ENCODE results near the gene DIAPH3. TPM values are rescaled to one million over a fixed set of nuclear protein-coding genes. Genes with fewer than 3 reads are reported as not detected.

DIAPH3 gene
- total and polyA plus RNA-seq, 2 of the 8 experiments (the other 6 are each of a cell fraction or from before 2014, with no cell fraction given), result 8.0 to 30.8 TPM

- H2BK5ac ChIP-seq (ENCODE audit: low read depth, low read length), result no peak overlapping the region
- no peak for DNase-seq (ENCODE audit: low read depth in 1 of 2, low spot score in 2 of 2)
- no peak overlapping the region for H3K14ac ChIP-seq (ENCODE audit: insufficient read length)
- TF ChIP-seq YY1 (IDR thresholded peaks at IDR 0.05; ENCODE audit: low read depth, low read length) (no peak), ZNF274 (IDR thresholded peaks at IDR 0.05; ENCODE audit: borderline replicate concordance, extremely low read depth, low read length) (no peak), CBX8 (IDR thresholded peaks at IDR 0.05; ENCODE audit: borderline replicate concordance, low read depth, low read length) (no peak), KDM1A (IDR thresholded peaks at IDR 0.05; ENCODE audit: borderline replicate concordance, low read length) (no peak), SAP30 (IDR thresholded peaks at IDR 0.05; ENCODE audit: insufficient read depth, insufficient replicate concordance, low read length) (no peak), SRF (IDR thresholded peaks at IDR 0.05; ENCODE audit: low read depth, low read length) (no peak), CEBPB (IDR thresholded peaks at IDR 0.05; ENCODE audit: low read depth, low read length) (no peak), FOSL1 (IDR thresholded peaks at IDR 0.05; ENCODE audit: insufficient read depth, low read depth, low read length) (no peak)
- TF ChIP-seq, protein P1, sequence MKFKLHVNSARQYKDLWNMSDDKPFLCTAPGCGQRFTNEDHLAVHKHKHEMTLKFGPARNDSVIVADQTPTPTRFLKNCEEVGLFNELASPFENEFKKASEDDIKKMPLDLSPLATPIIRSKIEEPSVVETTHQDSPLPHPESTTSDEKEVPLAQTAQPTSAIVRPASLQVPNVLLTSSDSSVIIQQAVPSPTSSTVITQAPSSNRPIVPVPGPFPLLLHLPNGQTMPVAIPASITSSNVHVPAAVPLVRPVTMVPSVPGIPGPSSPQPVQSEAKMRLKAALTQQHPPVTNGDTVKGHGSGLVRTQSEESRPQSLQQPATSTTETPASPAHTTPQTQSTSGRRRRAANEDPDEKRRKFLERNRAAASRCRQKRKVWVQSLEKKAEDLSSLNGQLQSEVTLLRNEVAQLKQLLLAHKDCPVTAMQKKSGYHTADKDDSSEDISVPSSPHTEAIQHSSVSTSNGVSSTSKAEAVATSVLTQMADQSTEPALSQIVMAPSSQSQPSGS (IDR thresholded peaks at IDR 0.05; ENCODE audit: low read length), result no peak
- no peak overlapping the region for H2BK120ac ChIP-seq (replicated peaks; ENCODE audit: low read depth, low read length)
- no peaks in the 10 kb centered on the region for H3K27me3 ChIP-seq (replicated peaks in 1 of 4; ENCODE audit: control insufficient read depth in 3 of 4, extremely low read depth in 1 of 4, insufficient read depth in 3 of 4, low read length in 3 of 4)
- no peak overlapping the region for H3K27ac ChIP-seq (ENCODE audit: low read depth, low read length)
- H3K23ac ChIP-seq (ENCODE audit: insufficient read length), result no peak overlapping the region
- no peaks in the 10 kb centered on the region for H3K36me3 ChIP-seq (ENCODE audit: control insufficient read depth in 2 of 4, insufficient read depth in 4 of 4, low read length in 3 of 4)
- no peaks in the 10 kb centered on the region for H3K79me1 ChIP-seq (ENCODE audit: low read depth, low read length)
- H4K5ac ChIP-seq (ENCODE audit: insufficient read length, low read depth, low read length), result no peak overlapping the region
- peaks cover 0 to 6% (median 0%) of the 10 kb centered on the region in 4 experiments; a peak in 1 of 7 replicates for H3K4me1 ChIP-seq (replicated peaks in 1 of 4; ENCODE audit: control insufficient read depth in 3 of 4, insufficient read depth in 4 of 4, low read length in 3 of 4)
- no peak overlapping the region for H4K8ac ChIP-seq (ENCODE audit: extremely low read depth, insufficient read depth, low read length)
- H2BK15ac ChIP-seq (ENCODE audit: low read length), result no peak overlapping the region
- H4K20me1 ChIP-seq (replicated peaks in 1 of 2; ENCODE audit: control insufficient read depth in 1 of 2, insufficient read depth in 2 of 2, low read length in 2 of 2), result no peaks in the 10 kb centered on the region
- H3K4ac ChIP-seq (replicated peaks; ENCODE audit: insufficient read length, low read depth, low read length), result no peak overlapping the region
- no peak overlapping the region for H3K9ac ChIP-seq (replicated peaks in 1 of 4; ENCODE audit: extremely low read depth in 1 of 4, low read depth in 3 of 4, low read length in 3 of 4)
- 93% methylated on average over 6 of the region's 6 CpGs; no CpG with 5 or more reads in 1 of the 2 experiments for WGBS, 2 experiments (ENCODE audit: extremely low coverage in 1 of 2, insufficient coverage in 1 of 2, insufficient read length in 1 of 2, insufficient replicate concordance in 2 of 2, low coverage in 1 of 2, low lambda C conversion rate in 2 of 2, missing lambda C conversion rate in 1 of 2)
- no peaks in the 10 kb centered on the region for H3K79me2 ChIP-seq (ENCODE audit: control insufficient read depth in 1 of 2, insufficient read depth in 2 of 2, low read length in 2 of 2)
- H2AFZ ChIP-seq (ENCODE audit: low read length), result no peak overlapping the region
- H3K4me2 ChIP-seq (ENCODE audit: insufficient read depth in 1 of 2, low read depth in 2 of 2, low read length in 2 of 2), result no peak overlapping the region
- no peak overlapping the region for H3K18ac ChIP-seq (ENCODE audit: extremely low read depth, low read length)
- CTCF ChIA-PET (ENCODE audit: partially characterized antibody), result interaction anchor here (2.2 kb wide), 1 partner anchor 9 kb away, joined by 8 read pairs; no protein-coding TSS in a partner anchor
- H3K23me2 ChIP-seq (ENCODE audit: low read depth, low read length), result no peaks in the 10 kb centered on the region
- H2BK20ac ChIP-seq (ENCODE audit: low read length), result no peak overlapping the region
- no peak overlapping the region for H4K91ac ChIP-seq (replicated peaks; ENCODE audit: insufficient read length, low read length)
- H3K56ac ChIP-seq (replicated peaks; ENCODE audit: insufficient read length, low read depth, low read length), result no peak overlapping the region
- POLR2A ChIA-PET (ENCODE audit: partially characterized antibody), result no interaction called here
- H3K9me3 ChIP-seq (ENCODE audit: insufficient read depth in 2 of 2, low read depth in 1 of 2, low read length in 1 of 2), result no peaks in the 10 kb centered on the region
- no peak overlapping the region for H3K4me3 ChIP-seq (ENCODE audit: extremely low read depth in 1 of 4, insufficient read depth in 2 of 4, low read depth in 3 of 4, low read length in 4 of 4)
- no peak overlapping the region for H2AK5ac ChIP-seq (ENCODE audit: low read depth, low read length)
- H2BK12ac ChIP-seq (ENCODE audit: low read depth, low read length), result no peak overlapping the region
- FAIRE-seq, result no peak
These were observed 520.3 kb downstream of the DIAPH3 start for GRCh38 chr13:59643364-59643841.

Data from H1 (cell line).